ENCODE measurements around the gene LRP4. TPM values are rescaled to one million over a fixed set of nuclear protein-coding genes. Genes with fewer than 3 reads are reported as not detected.

The LRP4 gene
- polyA plus RNA-seq, 1 experiment, result 1.3 TPM

GRCh38 chr11:46868912-46869311 is 49.4 kb downstream of the LRP4 start:
- no peak overlapping the region for H3K4me3 ChIP-seq (ENCODE audit: low read depth, low read length)
- ChIA-PET CTCF (interaction anchor here (0.8 to 2.2 kb wide), 2 partner anchors 139 to 284 kb away, joined by 3 to 11 read pairs; no protein-coding TSS in a partner anchor), POLR2A (no interaction called here)
- no peak for DNase-seq (ENCODE audit: low read depth)
- H3K36me3 ChIP-seq (ENCODE audit: control insufficient read depth, insufficient read depth, low read length), result no peaks in the 10 kb centered on the region
- no peak for TF ChIP-seq CTCF (IDR thresholded peaks at IDR 0.05; ENCODE audit: insufficient read depth, low read depth, low read length)
- H3K27me3 ChIP-seq (ENCODE audit: control insufficient read depth, insufficient read depth, low read length), result no peaks in the 10 kb centered on the region

- ChIA-PET CTCF (interaction anchor here (1.0 to 1.2 kb wide), 2 partner anchors 31 to 297 kb away, joined by 3 to 4 read pairs; no protein-coding TSS in a partner anchor), POLR2A (interaction anchor here (0.5 kb wide), 1 partner anchor 654 kb away, joined by 3 read pairs; no protein-coding TSS in a partner anchor)
- Histone ChIP-seq H3K36me3 (ENCODE audit: control insufficient read depth, insufficient read depth, low read length) (no peaks in the 10 kb centered on the region), H3K4me3 (ENCODE audit: low read depth, low read length) (no peak overlapping the region), H3K27me3 (ENCODE audit: control insufficient read depth, insufficient read depth, low read length) (no peaks in the 10 kb centered on the region)
- TF ChIP-seq CTCF (IDR thresholded peaks at IDR 0.05; ENCODE audit: insufficient read depth, low read depth, low read length), result no peak
- peak; percentile 49 for DNase-seq (ENCODE audit: low read depth)
These were observed 53.0 kb downstream of the LRP4 start for GRCh38 chr11:46865340-46865739.

DNA sequence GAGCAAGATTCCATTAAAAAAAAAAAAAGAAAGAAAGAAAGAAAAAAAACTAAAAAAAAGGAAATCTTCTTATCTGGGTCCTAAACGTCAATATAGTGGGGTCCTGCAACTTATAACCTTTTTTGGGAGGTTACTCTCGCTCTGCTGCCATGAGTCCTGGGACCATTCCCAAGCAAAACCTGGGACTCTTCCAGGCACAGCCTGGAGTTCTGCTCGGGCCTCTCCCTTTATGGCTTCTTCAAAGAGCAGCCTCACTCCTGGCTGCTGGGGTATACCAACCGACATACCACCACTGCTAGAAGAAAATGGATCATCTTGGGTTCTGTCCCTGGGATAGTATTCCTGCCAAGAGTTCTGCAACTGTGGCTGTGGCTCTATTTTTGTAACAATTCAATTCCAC is 58.1 kb downstream of the LRP4 start:
- Histone ChIP-seq H3K36me3 (ENCODE audit: control insufficient read depth, insufficient read depth, low read length) (no peaks in the 10 kb centered on the region), H3K4me3 (ENCODE audit: low read depth, low read length) (no peak overlapping the region), H3K27me3 (ENCODE audit: control insufficient read depth, insufficient read depth, low read length) (no peaks in the 10 kb centered on the region)
- ChIA-PET CTCF (interaction anchor here (0.9 kb wide), 1 partner anchor 293 kb away, joined by 3 read pairs; no protein-coding TSS in a partner anchor), POLR2A (no interaction called here)
- DNase-seq (ENCODE audit: low read depth), result no peak
- no peak for TF ChIP-seq CTCF (IDR thresholded peaks at IDR 0.05; ENCODE audit: insufficient read depth, low read depth, low read length)

DNA sequence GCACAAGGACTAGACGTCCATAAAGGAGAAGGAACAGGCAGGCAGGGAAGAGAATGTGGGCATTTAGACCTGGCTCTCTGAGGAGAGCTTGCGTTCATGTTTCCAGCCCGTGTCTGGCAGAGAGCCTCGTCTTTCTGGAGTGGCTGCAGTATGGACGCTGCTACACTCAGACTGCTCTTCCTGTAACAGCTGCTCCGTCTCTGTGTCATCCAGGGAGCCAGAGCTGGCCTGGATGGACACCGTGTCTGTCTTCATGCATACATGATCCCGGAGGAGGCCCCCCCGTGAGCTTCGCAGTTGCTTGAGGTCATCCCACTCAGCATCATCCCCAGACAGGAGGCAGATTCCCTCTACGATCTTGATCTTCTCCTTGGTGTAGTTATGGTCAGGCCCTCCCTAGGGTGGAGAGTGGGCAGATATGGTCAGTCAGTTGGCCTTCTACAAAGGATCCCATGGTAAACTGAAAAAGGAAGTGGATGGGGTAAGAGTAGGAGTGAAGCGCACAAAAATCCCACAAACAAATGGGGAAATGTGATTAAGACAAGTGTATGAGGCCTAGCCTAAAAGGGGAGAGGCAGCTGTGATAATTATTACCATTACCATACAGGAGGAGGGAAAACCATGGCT is 59.3 kb downstream of the LRP4 start:
- Histone ChIP-seq H3K36me3 (ENCODE audit: control insufficient read depth, insufficient read depth, low read length) (no peaks in the 10 kb centered on the region), H3K4me3 (ENCODE audit: low read depth, low read length) (no peak overlapping the region), H3K27me3 (ENCODE audit: control insufficient read depth, insufficient read depth, low read length) (no peaks in the 10 kb centered on the region)
- CTCF ChIA-PET, result no interaction called here
- no peak for TF ChIP-seq CTCF (IDR thresholded peaks at IDR 0.05; ENCODE audit: insufficient read depth, low read depth, low read length)
- POLR2A ChIA-PET, result no interaction called here
- DNase-seq (ENCODE audit: low read depth), result no peak

GRCh38 chr11:46857666-46858065 is 60.7 kb downstream of the LRP4 start:
- Histone ChIP-seq H3K27me3 (ENCODE audit: control insufficient read depth, insufficient read depth, low read length) (no peaks in the 10 kb centered on the region), H3K36me3 (ENCODE audit: control insufficient read depth, insufficient read depth, low read length) (no peaks in the 10 kb centered on the region), H3K4me3 (ENCODE audit: low read depth, low read length) (no peak overlapping the region)
- DNase-seq (ENCODE audit: low read depth), result no peak
- TF ChIP-seq CTCF (IDR thresholded peaks at IDR 0.05; ENCODE audit: insufficient read depth, low read depth, low read length), result no peak
- POLR2A ChIA-PET, result no interaction called here
- CTCF ChIA-PET, result interaction anchor here (1.2 kb wide), 1 partner anchor 11 kb away, joined by 5 read pairs; the partner anchor contains the start of gene CKAP5
